Stomach smooth muscle (tissue), 2 donors: ENCODE measurements around the gene PABPC3.

Source experiments
- H3K27ac ChIP-seq: one replicate; pipeline ENCODE4 v1.7.0; 2013; ENCODE audit warnings: mild to moderate bottlenecking, low read length, inconsistent platforms
- H3K27me3 ChIP-seq, 2 donors: one replicate each; pipeline ENCODE4 v1.7.0; 2013; ENCODE audit warnings: low read length in 2 of 2; ENCODE audit not compliant: insufficient read depth in 2 of 2, control insufficient read depth in 1 of 2
- H3K36me3 ChIP-seq, 2 donors: one replicate each; pipeline ENCODE4 v1.7.0; 2013; ENCODE audit warnings: low read length in 2 of 2; ENCODE audit not compliant: control insufficient read depth in 2 of 2, insufficient read depth in 2 of 2
- H3K4me1 ChIP-seq: one replicate; pipeline ENCODE4 v1.7.0; 2013; ENCODE audit warnings: low read length; ENCODE audit not compliant: control insufficient read depth, insufficient read depth
- H3K4me3 ChIP-seq, 2 donors: one replicate each; pipeline ENCODE4 v1.7.0; 2013; ENCODE audit warnings: low read length in 2 of 2
- H3K9ac ChIP-seq, 2 donors: one replicate each; pipeline ENCODE4 v1.7.0; 2013; ENCODE audit warnings: low read length in 2 of 2, mild to moderate bottlenecking in 1 of 2
- H3K9me3 ChIP-seq, 2 donors: one replicate each; pipeline ENCODE4 v1.7.0; 2013; ENCODE audit warnings: low read length in 2 of 2; ENCODE audit not compliant: control insufficient read depth in 2 of 2
- donor health status: healthy.
- donor health status: Pancreatic carcinoma.

Gene PABPC3

GRCh38 chr13:25111585-25111956, 15.6 kb downstream of the PABPC3 start:
- Histone ChIP-seq H3K9ac (no peak overlapping the region), H3K9me3 (no peaks in the 10 kb centered on the region), H3K4me3 (no peak overlapping the region), H3K27ac (no peak overlapping the region), H3K27me3 (no peaks in the 10 kb centered on the region), H3K4me1 (no peaks in the 10 kb centered on the region), H3K36me3 (no peaks in the 10 kb centered on the region)

- no peaks in the 10 kb centered on the region for H3K4me1 ChIP-seq
- no peaks in the 10 kb centered on the region for H3K9me3 ChIP-seq
- H3K27me3 ChIP-seq: no peaks in the 10 kb centered on the region
- no peak overlapping the region for H3K9ac ChIP-seq
- no peak overlapping the region for H3K27ac ChIP-seq
- H3K4me3 ChIP-seq: no peak overlapping the region
- no peaks in the 10 kb centered on the region for H3K36me3 ChIP-seq
These were observed 16.8 kb downstream of the PABPC3 start for GRCh38 chr13:25112695-25113255.

- Histone ChIP-seq H3K4me1 (no peaks in the 10 kb centered on the region), H3K27ac (no peak overlapping the region), H3K4me3 (no peak overlapping the region), H3K9ac (no peak overlapping the region), H3K36me3 (no peaks in the 10 kb centered on the region), H3K9me3 (no peaks in the 10 kb centered on the region), H3K27me3 (peaks cover 0 to 5% of the 10 kb centered on the region in 2 donors)
These were observed 18.3 kb downstream of the PABPC3 start for GRCh38 chr13:25114220-25114619.

GRCh38 chr13:25116044-25116443, 20.1 kb downstream of the PABPC3 start:
- Histone ChIP-seq H3K9ac (no peak overlapping the region), H3K27me3 (peaks cover 3 to 7% of the 10 kb centered on the region in 2 donors), H3K27ac (no peak overlapping the region), H3K4me3 (no peak overlapping the region), H3K36me3 (no peaks in the 10 kb centered on the region), H3K4me1 (no peaks in the 10 kb centered on the region), H3K9me3 (no peaks in the 10 kb centered on the region)

- Histone ChIP-seq H3K4me1 (no peaks in the 10 kb centered on the region), H3K27me3 (peaks cover 3 to 7% of the 10 kb centered on the region in 2 donors), H3K4me3 (no peak overlapping the region), H3K9me3 (no peaks in the 10 kb centered on the region), H3K27ac (no peak overlapping the region), H3K9ac (no peak overlapping the region), H3K36me3 (no peaks in the 10 kb centered on the region)
These were observed 21.4 kb downstream of the PABPC3 start for GRCh38 chr13:25117312-25117711.

- no peak overlapping the region for H3K4me3 ChIP-seq
- no peak overlapping the region for H3K27ac ChIP-seq
- no peaks in the 10 kb centered on the region for H3K4me1 ChIP-seq
- peaks cover 3 to 7% of the 10 kb centered on the region in 2 donors for H3K27me3 ChIP-seq
- no peaks in the 10 kb centered on the region for H3K9me3 ChIP-seq
- H3K36me3 ChIP-seq: no peaks in the 10 kb centered on the region
- no peak overlapping the region for H3K9ac ChIP-seq
These were observed 22.5 kb downstream of the PABPC3 start for GRCh38 chr13:25118378-25118905.

GRCh38 chr13:25130944-25131343, 35.0 kb downstream of the PABPC3 start:
- H3K4me1 ChIP-seq: no peaks in the 10 kb centered on the region
- no peaks in the 10 kb centered on the region for H3K36me3 ChIP-seq
- no peak overlapping the region for H3K9ac ChIP-seq
- H3K4me3 ChIP-seq: no peak overlapping the region
- H3K27ac ChIP-seq: no peak overlapping the region
- peaks cover 0 to 12% of the 10 kb centered on the region in 2 donors for H3K9me3 ChIP-seq
- peaks cover 0 to 2% of the 10 kb centered on the region in 2 donors for H3K27me3 ChIP-seq

GRCh38 chr13:25131881-25132420, 36.0 kb downstream of the PABPC3 start:
- Histone ChIP-seq H3K9ac (no peak overlapping the region), H3K36me3 (no peaks in the 10 kb centered on the region), H3K4me1 (no peaks in the 10 kb centered on the region), H3K9me3 (peaks cover 0 to 12% of the 10 kb centered on the region in 2 donors), H3K27me3 (peaks cover 0 to 2% of the 10 kb centered on the region in 2 donors), H3K27ac (no peak overlapping the region), H3K4me3 (no peak overlapping the region)

GRCh38 chr13:25132751-25133390, 36.9 kb downstream of the PABPC3 start:
- Histone ChIP-seq H3K36me3 (no peaks in the 10 kb centered on the region), H3K4me3 (no peak overlapping the region), H3K27ac (no peak overlapping the region), H3K27me3 (peaks cover 0 to 5% of the 10 kb centered on the region in 2 donors), H3K9ac (no peak overlapping the region), H3K4me1 (no peaks in the 10 kb centered on the region), H3K9me3 (peaks cover 0 to 12% of the 10 kb centered on the region in 2 donors)

- peaks cover 0 to 5% of the 10 kb centered on the region in 2 donors for H3K27me3 ChIP-seq
- no peak overlapping the region for H3K9ac ChIP-seq
- H3K36me3 ChIP-seq: no peaks in the 10 kb centered on the region
- peaks cover 0 to 12% of the 10 kb centered on the region in 2 donors for H3K9me3 ChIP-seq
- H3K4me3 ChIP-seq: no peak overlapping the region
- H3K4me1 ChIP-seq: no peaks in the 10 kb centered on the region
- no peak overlapping the region for H3K27ac ChIP-seq
These were observed 40.0 kb downstream of the PABPC3 start for GRCh38 chr13:25135896-25136295.
